GM12801 (cell line): ENCODE data around the gene HEPACAM2.

ENCODE experiments used
- CTCF ChIP-seq: IDR thresholded peaks from one replicate; pipeline ENCODE4 v1.5.1; 2011; ENCODE audit warnings: control low read depth; ENCODE audit not compliant: insufficient read length; ENCODE audit errors: extremely low read depth

The HEPACAM2 gene

DNA sequence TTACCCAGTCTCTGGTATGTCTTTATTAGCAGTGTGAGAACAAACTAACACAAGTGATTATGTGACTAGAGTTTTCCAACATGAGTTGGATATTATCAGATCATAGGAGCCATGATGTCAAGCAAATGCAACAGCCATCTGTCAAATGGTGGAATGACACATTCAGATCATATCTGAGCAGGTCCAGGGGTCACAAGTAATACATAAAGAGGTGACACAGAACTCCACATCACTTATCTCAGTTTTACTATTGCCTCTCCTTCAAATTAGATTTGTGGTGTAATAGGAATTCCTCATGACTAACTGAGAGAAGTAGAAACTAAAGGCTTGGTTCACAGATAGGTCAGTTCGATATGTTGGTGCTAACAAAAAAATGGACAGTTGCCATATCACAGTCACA, 65.9 kb downstream of the HEPACAM2 start:
- TF ChIP-seq CTCF = no peak

DNA sequence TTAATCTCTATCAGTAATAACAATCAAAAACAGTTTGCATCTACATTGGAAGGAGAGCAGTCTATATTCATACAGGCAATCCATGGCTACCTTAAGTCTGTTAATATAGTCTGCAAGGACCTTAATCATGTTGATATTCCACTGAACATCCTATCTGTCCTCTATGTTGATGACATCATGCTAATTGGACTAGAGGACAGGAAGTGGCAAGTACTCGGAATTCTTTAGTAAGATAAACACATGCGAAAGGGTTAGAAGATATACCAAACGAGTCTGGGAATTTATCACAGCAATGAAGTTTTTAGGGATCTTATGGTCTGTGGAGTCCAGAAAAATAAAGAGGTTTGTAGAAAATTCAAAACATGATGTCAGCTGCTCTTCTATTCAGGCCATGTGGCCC, 66.8 kb downstream of the HEPACAM2 start:
- no peak for TF ChIP-seq CTCF

- no peak for TF ChIP-seq CTCF
These were observed 69.4 kb downstream of the HEPACAM2 start for GRCh38 chr7:93156884-93157283.

GRCh38 chr7:93150200-93150835, 76.0 kb downstream of the HEPACAM2 start:
- no peak for TF ChIP-seq CTCF

- no peak for TF ChIP-seq CTCF
These were observed 77.5 kb downstream of the HEPACAM2 start for GRCh38 chr7:93148727-93149126.

DNA sequence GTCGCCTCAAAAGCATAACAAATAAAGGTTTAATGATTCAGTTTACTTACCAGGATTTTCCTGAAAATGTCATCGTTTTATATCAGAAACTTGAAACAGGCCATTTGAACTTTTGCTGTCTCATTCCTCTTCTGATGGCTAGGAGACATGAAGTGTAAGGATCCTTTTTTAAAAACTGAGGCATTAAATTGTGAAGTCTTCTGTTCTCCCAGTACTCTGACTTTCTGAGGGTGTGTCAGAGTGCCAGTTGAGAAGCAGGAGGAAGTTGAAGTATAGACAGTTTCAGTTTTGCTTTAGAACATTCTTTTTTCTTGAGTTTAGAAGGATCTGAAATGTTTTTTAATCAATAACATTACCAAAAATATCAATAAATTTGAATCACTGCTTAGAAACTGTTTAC, 78.1 kb downstream of the HEPACAM2 start, which contains the start of gene SAMD9L:
Gene SAMD9L, minus strand, starts transcription at position 242 of the 400 bp plus-strand sequence. CDS start 12,414 bp downstream, outside the sequence.
- TF ChIP-seq CTCF = no peak

GRCh38 chr7:93147363-93147762, 78.9 kb downstream of the HEPACAM2 start:
- no peak for TF ChIP-seq CTCF
